Epithelial cell of proximal tubule (primary cell): ENCODE data around the gene MPPED2. TPM values are rescaled to one million over a fixed set of nuclear protein-coding genes. Genes with fewer than 3 reads are reported as not detected.

ENCODE experiments used
- DNase-seq: peaks from one replicate; pipeline ENCODE4 v3.0.0-alpha.2; 2011; ENCODE audit warnings: low read depth
- H3K4me3 ChIP-seq: 2 replicates; pipeline ENCODE4 v1.5.1; 2011; ENCODE audit warnings: low read depth, mild to moderate bottlenecking, low read length
- CTCF ChIP-seq: conservative IDR thresholded peaks from 2 replicates; pipeline ENCODE4 v1.5.1; 2012; ENCODE audit warnings: low read depth, mild to moderate bottlenecking, low read length
- total RNA-seq: library from RNA; depleted of rRNA; stranded (reverse); fragments of >200 nt; gene quantifications from 2 replicates; pipeline ENCODE4 v1.2.3, GENCODE V29; 2015

The MPPED2 gene
- total RNA-seq, 1 donor from 2014 or later, result 0.17 TPM

GRCh38 chr11:30580573-30580972 is 5.6 kb downstream of the MPPED2 start:
- no peak for DNase-seq
- H3K4me3 ChIP-seq, result no peak overlapping the region
- no peak for TF ChIP-seq CTCF

GRCh38 chr11:30579415-30580175 is 6.6 kb downstream of the MPPED2 start:
- TF ChIP-seq CTCF, result no peak
- no peak for DNase-seq
- H3K4me3 ChIP-seq, result no peak overlapping the region

- H3K4me3 ChIP-seq, result no peak overlapping the region
- TF ChIP-seq CTCF, result no peak
- DNase-seq, result no peak
Measured at GRCh38 chr11:30578406-30578805, 7.7 kb downstream of the MPPED2 start.

- H3K4me3 ChIP-seq, result no peak overlapping the region
- DNase-seq, result no peak
- TF ChIP-seq CTCF, result no peak
Measured at GRCh38 chr11:30573951-30574350, 12.2 kb downstream of the MPPED2 start.

- DNase-seq, result no peak
- no peak for TF ChIP-seq CTCF
- no peak overlapping the region for H3K4me3 ChIP-seq
Measured at GRCh38 chr11:30568931-30569330, 17.2 kb downstream of the MPPED2 start.

GRCh38 chr11:30567644-30568043 is 18.5 kb downstream of the MPPED2 start:
- no peak for DNase-seq
- no peak for TF ChIP-seq CTCF
- no peak overlapping the region for H3K4me3 ChIP-seq

- no peak overlapping the region for H3K4me3 ChIP-seq
- DNase-seq, result no peak
- TF ChIP-seq CTCF, result no peak
Measured at GRCh38 chr11:30567120-30567519, 19.0 kb downstream of the MPPED2 start.
